OCI-LY1 (cell line): ENCODE data around the gene ABCA13.

Source experiments
- EZH2 ChIP-seq: fragments of 200-600 bp; sonication (generic), shearing (Covaris generic); IDR thresholded peaks from 2 replicates; pipeline ENCODE4 v1.8.0; 2017; ENCODE audit warnings: borderline replicate concordance, mixed run types, mild to moderate bottlenecking, antibody characterized with exemption, low read length, moderate library complexity, mixed read lengths
- TF ChIP-seq, protein P1 (sequence below): fragments of 200-600 bp; sonication (generic), shearing (Covaris generic); IDR thresholded peaks from 2 replicates; pipeline ENCODE4 v1.5.1; 2017; ENCODE audit warnings: mild to moderate bottlenecking, antibody characterized with exemption, low read length, moderate library complexity, mixed read lengths

DNA sequence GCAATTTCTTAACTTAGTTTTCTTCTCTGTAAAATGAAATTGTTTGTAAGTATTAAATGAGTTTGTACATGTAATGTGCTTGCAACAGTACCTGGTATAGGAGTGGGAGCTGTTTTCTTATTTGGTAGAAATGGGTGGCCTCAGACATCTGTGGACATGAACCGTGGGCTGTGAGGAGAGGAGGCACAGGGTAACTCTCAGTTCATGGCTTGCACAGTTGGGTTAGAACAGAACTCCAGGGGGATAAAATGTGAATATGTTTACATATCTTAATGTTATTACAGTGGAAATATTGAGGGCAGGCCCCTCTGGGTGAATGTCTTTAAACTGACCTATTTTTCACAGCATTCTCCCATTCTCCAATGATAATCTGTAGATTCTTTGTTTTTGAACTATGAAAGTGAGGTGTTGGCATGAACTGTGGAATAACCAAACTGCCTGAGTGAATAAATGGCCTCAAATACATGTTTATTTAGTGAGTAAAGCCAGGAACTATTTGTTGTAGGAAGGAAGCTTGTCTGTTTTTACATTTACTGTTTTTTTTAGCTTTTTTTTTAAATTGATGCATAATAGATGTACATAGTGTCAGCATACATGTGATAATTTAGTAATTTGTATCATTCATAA, 2.6 kb downstream of the ABCA13 start:
- TF ChIP-seq, protein P1, sequence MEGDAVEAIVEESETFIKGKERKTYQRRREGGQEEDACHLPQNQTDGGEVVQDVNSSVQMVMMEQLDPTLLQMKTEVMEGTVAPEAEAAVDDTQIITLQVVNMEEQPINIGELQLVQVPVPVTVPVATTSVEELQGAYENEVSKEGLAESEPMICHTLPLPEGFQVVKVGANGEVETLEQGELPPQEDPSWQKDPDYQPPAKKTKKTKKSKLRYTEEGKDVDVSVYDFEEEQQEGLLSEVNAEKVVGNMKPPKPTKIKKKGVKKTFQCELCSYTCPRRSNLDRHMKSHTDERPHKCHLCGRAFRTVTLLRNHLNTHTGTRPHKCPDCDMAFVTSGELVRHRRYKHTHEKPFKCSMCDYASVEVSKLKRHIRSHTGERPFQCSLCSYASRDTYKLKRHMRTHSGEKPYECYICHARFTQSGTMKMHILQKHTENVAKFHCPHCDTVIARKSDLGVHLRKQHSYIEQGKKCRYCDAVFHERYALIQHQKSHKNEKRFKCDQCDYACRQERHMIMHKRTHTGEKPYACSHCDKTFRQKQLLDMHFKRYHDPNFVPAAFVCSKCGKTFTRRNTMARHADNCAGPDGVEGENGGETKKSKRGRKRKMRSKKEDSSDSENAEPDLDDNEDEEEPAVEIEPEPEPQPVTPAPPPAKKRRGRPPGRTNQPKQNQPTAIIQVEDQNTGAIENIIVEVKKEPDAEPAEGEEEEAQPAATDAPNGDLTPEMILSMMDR, result no peak
- no peak for TF ChIP-seq EZH2
